Prostate gland (tissue), 2 donors: ENCODE results near the gene CASP3.

ENCODE experiments used
- CTCF ChIP-seq, 4 experiments: fragments of 200-600 bp in 2 of 4; fragments of 450-650 bp in 2 of 4; sonication (generic) in 2 of 4; IDR thresholded peaks; 1 replicate in 3 of 4; 2 replicates in 1 of 4; pipeline ENCODE4 v1.5.1; 2016 to 2019; ENCODE audit warnings: antibody characterized with exemption in 4 of 4, mild to moderate bottlenecking in 2 of 4, moderate library complexity in 2 of 4
- POLR2A ChIP-seq: fragments of 450-650 bp; IDR thresholded peaks from one replicate; pipeline ENCODE4 v1.6.1; 2016; ENCODE audit warnings: antibody characterized with exemption, mild to moderate bottlenecking

GRCh38 chr4:184620212-184620867 is 28.9 kb downstream of the CASP3 start:
- TF ChIP-seq CTCF (IDR thresholded peaks at IDR 0.05) (no peak), POLR2A (no peak)
